PFSK-1 (cell line): ENCODE results near the gene UBE3B.

Experiments
- POLR2AphosphoS5 ChIP-seq: IDR thresholded peaks from 2 replicates; pipeline ENCODE4 v1.6.1; 2012; ENCODE audit warnings: low read depth, mild to moderate bottlenecking, control low read depth, low read length, moderate library complexity
- REST ChIP-seq, 2 experiments: IDR thresholded peaks; 2 replicates each; pipeline versions ENCODE4 v1.6.1 to v1.8.0; 2011 to 2012; ENCODE audit warnings: low read depth in 2 of 2, low read length in 2 of 2, control low read depth in 1 of 2, inconsistent platforms in 1 of 2, mild to moderate bottlenecking in 1 of 2, moderate library complexity in 1 of 2; ENCODE audit not compliant: insufficient read depth in 1 of 2
- SIN3A ChIP-seq: IDR thresholded peaks from 2 replicates; pipeline ENCODE4 v1.6.1; 2012; ENCODE audit warnings: mild to moderate bottlenecking, low read length, moderate library complexity, borderline replicate concordance; ENCODE audit not compliant: insufficient read depth
- TAF1 ChIP-seq: IDR thresholded peaks from 2 replicates; pipeline ENCODE4 v1.6.1; 2012; ENCODE audit warnings: low read length, control low read depth, borderline replicate concordance; ENCODE audit not compliant: insufficient read depth

DNA sequence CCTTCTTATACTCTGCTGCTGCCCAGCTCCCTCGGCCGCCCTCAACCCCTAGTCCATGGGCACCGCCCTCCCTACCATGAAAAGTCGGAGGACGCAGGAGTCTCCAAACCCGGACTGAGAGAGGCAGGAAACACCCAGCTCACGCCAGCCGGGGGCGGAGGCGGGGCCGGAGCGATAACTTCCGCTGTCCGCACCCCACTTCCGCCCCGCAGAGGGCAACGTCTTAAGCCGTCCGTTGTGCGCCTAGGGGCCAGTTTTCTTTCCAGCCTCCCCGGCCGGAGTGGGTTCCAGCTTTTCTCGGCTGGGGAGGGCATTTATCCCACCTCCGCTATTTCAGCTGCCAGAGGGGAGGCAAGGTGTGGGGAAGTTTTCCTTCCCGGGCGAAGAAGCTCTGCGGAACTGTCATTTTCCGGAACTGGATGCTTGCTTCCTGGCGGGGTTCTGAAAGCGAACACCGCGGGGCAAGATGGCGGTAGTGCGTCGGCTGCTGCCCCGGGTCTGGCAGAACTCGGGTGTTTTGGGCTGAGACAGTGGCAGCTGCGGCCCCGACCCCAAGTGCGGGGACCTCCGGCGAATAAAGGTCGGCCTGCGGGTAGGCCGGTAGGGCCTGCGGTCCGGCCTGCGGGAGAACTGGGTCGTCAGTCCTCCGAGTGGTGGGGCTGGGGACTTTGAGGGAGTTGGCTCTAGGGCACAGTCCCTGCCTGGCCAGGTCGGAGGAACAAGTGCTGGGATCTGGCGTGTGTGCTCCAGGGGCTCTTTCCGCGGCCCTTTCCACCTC, at the start of gene UBE3B, which contains the start of gene KCTD10:
- peak; percentile 69; the same call in 1 of the 2 replicates for TF ChIP-seq POLR2AphosphoS5
- TF ChIP-seq SIN3A: peak; percentile 53; the same call in 1 of the 2 replicates
- peak; percentile 98 for TF ChIP-seq TAF1
- TF ChIP-seq REST (IDR thresholded peaks at IDR 0.05; ENCODE audit: insufficient read depth in 1 of 2, low read depth in 2 of 2, low read length in 2 of 2): peak in 1 of 2 experiments; percentile 58; a peak in 2 of 4 replicates
